Measurements from ENCODE around the gene PACSIN1.
A peak's percentile ranks its signal among the peaks of the same experiment; 100 is the strongest.

PACSIN1 gene

GRCh38 chr6:34570066-34570833 is 104.4 kb downstream of the PACSIN1 start:
- no peak for ATAC-seq
- TF ChIP-seq TSHZ2 (CRISPR knock-in tag; IDR thresholded peaks at IDR 0.05) (no peak), TCF4 (CRISPR knock-in tag; IDR thresholded peaks at IDR 0.05; ENCODE audit: borderline replicate concordance) (no peak), RARB (CRISPR knock-in tag; IDR thresholded peaks at IDR 0.05) (no peak), OSR1 (CRISPR knock-in tag; IDR thresholded peaks at IDR 0.05) (no peak), ZC3H10 (CRISPR knock-in tag; IDR thresholded peaks at IDR 0.05) (no peak), ZNF8 (CRISPR knock-in tag; IDR thresholded peaks at IDR 0.05) (no peak), TOX (CRISPR knock-in tag; IDR thresholded peaks at IDR 0.05; ENCODE audit: borderline replicate concordance) (no peak), GLIS3 (CRISPR knock-in tag; IDR thresholded peaks at IDR 0.05) (no peak), ISL1 (CRISPR knock-in tag; IDR thresholded peaks at IDR 0.05) (no peak), ZNF565 (CRISPR knock-in tag; conservative IDR thresholded peaks at IDR 0.05; ENCODE audit: low read depth) (no peak), BACH2 (CRISPR knock-in tag; IDR thresholded peaks at IDR 0.05; ENCODE audit: borderline replicate concordance) (no peak)
- TF ChIP-seq, protein P1, sequence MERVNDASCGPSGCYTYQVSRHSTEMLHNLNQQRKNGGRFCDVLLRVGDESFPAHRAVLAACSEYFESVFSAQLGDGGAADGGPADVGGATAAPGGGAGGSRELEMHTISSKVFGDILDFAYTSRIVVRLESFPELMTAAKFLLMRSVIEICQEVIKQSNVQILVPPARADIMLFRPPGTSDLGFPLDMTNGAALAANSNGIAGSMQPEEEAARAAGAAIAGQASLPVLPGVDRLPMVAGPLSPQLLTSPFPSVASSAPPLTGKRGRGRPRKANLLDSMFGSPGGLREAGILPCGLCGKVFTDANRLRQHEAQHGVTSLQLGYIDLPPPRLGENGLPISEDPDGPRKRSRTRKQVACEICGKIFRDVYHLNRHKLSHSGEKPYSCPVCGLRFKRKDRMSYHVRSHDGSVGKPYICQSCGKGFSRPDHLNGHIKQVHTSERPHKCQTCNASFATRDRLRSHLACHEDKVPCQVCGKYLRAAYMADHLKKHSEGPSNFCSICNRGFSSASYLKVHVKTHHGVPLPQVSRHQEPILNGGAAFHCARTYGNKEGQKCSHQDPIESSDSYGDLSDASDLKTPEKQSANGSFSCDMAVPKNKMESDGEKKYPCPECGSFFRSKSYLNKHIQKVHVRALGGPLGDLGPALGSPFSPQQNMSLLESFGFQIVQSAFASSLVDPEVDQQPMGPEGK (CRISPR knock-in tag; IDR thresholded peaks at IDR 0.05; ENCODE audit: borderline replicate concordance): no peak
- TF ChIP-seq, protein P2, sequence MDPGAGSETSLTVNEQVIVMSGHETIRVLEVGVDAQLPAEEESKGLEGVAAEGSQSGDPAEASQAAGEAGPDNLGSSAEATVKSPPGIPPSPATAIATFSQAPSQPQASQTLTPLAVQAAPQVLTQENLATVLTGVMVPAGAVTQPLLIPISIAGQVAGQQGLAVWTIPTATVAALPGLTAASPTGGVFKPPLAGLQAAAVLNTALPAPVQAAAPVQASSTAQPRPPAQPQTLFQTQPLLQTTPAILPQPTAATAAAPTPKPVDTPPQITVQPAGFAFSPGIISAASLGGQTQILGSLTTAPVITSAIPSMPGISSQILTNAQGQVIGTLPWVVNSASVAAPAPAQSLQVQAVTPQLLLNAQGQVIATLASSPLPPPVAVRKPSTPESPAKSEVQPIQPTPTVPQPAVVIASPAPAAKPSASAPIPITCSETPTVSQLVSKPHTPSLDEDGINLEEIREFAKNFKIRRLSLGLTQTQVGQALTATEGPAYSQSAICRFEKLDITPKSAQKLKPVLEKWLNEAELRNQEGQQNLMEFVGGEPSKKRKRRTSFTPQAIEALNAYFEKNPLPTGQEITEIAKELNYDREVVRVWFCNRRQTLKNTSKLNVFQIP (CRISPR knock-in tag; IDR thresholded peaks at IDR 0.05; ENCODE audit: borderline replicate concordance, low read depth): no peak

GRCh38 chr6:34571388-34571787 is 105.5 kb downstream of the PACSIN1 start:
- no peak for ATAC-seq
- TF ChIP-seq ZNF565 (CRISPR knock-in tag; conservative IDR thresholded peaks at IDR 0.05; ENCODE audit: low read depth): no peak
- TF ChIP-seq ZFP3 (CRISPR knock-in tag; IDR thresholded peaks at IDR 0.05): peak; percentile 69; the same call in 1 of the 2 replicates

- no peak for ATAC-seq
- TF ChIP-seq RARB (CRISPR knock-in tag; IDR thresholded peaks at IDR 0.05) (no peak), BACH2 (CRISPR knock-in tag; IDR thresholded peaks at IDR 0.05; ENCODE audit: borderline replicate concordance) (no peak), CSDC2 (CRISPR knock-in tag; IDR thresholded peaks at IDR 0.05) (no peak), ZFP30 (CRISPR knock-in tag; IDR thresholded peaks at IDR 0.05) (no peak), ZNF565 (CRISPR knock-in tag; conservative IDR thresholded peaks at IDR 0.05; ENCODE audit: low read depth) (no peak), PPARA (CRISPR knock-in tag; IDR thresholded peaks at IDR 0.05; ENCODE audit: borderline replicate concordance) (no peak)
- TF ChIP-seq, protein P3, sequence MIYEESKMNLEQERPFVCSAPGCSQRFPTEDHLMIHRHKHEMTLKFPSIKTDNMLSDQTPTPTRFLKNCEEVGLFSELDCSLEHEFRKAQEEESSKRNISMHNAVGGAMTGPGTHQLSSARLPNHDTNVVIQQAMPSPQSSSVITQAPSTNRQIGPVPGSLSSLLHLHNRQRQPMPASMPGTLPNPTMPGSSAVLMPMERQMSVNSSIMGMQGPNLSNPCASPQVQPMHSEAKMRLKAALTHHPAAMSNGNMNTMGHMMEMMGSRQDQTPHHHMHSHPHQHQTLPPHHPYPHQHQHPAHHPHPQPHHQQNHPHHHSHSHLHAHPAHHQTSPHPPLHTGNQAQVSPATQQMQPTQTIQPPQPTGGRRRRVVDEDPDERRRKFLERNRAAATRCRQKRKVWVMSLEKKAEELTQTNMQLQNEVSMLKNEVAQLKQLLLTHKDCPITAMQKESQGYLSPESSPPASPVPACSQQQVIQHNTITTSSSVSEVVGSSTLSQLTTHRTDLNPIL (CRISPR knock-in tag; IDR thresholded peaks at IDR 0.05; ENCODE audit: low read depth): no peak
These were observed 106.1 kb downstream of the PACSIN1 start for GRCh38 chr6:34572021-34572420.

DNA sequence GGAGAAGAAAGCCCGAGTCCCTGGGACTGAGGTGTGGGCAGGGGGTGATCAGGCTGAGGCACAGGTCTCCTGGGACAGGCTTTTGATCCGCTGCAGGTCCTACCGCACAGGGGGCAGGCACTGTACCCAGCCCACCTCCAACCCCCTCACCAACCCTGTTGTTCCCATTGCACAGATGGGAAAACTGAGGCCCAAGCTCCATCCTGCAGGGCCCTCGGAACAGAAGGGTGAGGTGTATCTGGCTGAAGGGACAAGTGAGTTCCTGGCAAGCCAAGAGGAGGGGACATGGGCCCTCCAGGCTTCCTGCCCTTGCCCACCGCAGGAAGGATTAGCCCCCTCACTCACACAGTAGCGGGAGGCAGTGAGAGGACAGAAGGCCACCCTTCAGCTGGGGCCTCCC is 106.7 kb downstream of the PACSIN1 start:
- ATAC-seq: no peak
- TF ChIP-seq ZC3H10 (CRISPR knock-in tag; IDR thresholded peaks at IDR 0.05) (no peak), BACH2 (CRISPR knock-in tag; IDR thresholded peaks at IDR 0.05; ENCODE audit: borderline replicate concordance) (no peak), ZNF70 (CRISPR knock-in tag; IDR thresholded peaks at IDR 0.05) (no peak), TOX (CRISPR knock-in tag; IDR thresholded peaks at IDR 0.05; ENCODE audit: borderline replicate concordance) (no peak), PPARA (CRISPR knock-in tag; IDR thresholded peaks at IDR 0.05; ENCODE audit: borderline replicate concordance) (no peak), ARNTL (CRISPR knock-in tag; IDR thresholded peaks at IDR 0.05; ENCODE audit: borderline replicate concordance, low read depth) (no peak), ZNF565 (CRISPR knock-in tag; conservative IDR thresholded peaks at IDR 0.05; ENCODE audit: low read depth) (no peak), TCF4 (CRISPR knock-in tag; IDR thresholded peaks at IDR 0.05; ENCODE audit: borderline replicate concordance) (no peak), OSR1 (CRISPR knock-in tag; IDR thresholded peaks at IDR 0.05) (no peak), ISL1 (CRISPR knock-in tag; IDR thresholded peaks at IDR 0.05) (no peak), RARB (CRISPR knock-in tag; IDR thresholded peaks at IDR 0.05) (no peak), ESRRG (CRISPR knock-in tag; IDR thresholded peaks at IDR 0.05) (no peak)
- TF ChIP-seq, protein P3 (CRISPR knock-in tag; IDR thresholded peaks at IDR 0.05; ENCODE audit: low read depth): no peak
- TF ChIP-seq, protein P4, sequence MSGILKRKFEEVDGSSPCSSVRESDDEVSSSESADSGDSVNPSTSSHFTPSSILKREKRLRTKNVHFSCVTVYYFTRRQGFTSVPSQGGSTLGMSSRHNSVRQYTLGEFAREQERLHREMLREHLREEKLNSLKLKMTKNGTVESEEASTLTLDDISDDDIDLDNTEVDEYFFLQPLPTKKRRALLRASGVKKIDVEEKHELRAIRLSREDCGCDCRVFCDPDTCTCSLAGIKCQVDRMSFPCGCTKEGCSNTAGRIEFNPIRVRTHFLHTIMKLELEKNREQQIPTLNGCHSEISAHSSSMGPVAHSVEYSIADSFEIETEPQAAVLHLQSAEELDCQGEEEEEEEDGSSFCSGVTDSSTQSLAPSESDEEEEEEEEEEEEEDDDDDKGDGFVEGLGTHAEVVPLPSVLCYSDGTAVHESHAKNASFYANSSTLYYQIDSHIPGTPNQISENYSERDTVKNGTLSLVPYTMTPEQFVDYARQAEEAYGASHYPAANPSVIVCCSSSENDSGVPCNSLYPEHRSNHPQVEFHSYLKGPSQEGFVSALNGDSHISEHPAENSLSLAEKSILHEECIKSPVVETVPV (CRISPR knock-in tag; IDR thresholded peaks at IDR 0.05): no peak
- TF ChIP-seq, protein P1 (CRISPR knock-in tag; IDR thresholded peaks at IDR 0.05; ENCODE audit: borderline replicate concordance): no peak

Measured in SK-N-SH treated with all-trans-retinoic acid at 6 μM for 48 hours (cell line).